H1 (cell line): ENCODE measurements around the gene PXK.

ENCODE experiments used
- ATF3 ChIP-seq: IDR thresholded peaks from 2 replicates; pipeline ENCODE4 v1.6.1; 2011; ENCODE audit warnings: low read depth, mild to moderate bottlenecking, low read length; ENCODE audit not compliant: insufficient read depth
- CREB1 ChIP-seq: IDR thresholded peaks from 2 replicates; pipeline ENCODE4 v1.6.1; 2012; ENCODE audit warnings: inconsistent platforms
- CTCF ChIP-seq, 3 experiments: IDR thresholded peaks; 1 replicate in 2 of 3; 2 replicates in 1 of 3; pipeline versions ENCODE4 v1.5.1 to v1.6.1; 2011; ENCODE audit warnings: low read length in 3 of 3, mild to moderate bottlenecking in 3 of 3, inconsistent platforms in 2 of 3, low read depth in 1 of 3, moderate library complexity in 1 of 3; ENCODE audit not compliant: insufficient read depth in 1 of 3; ENCODE audit errors: control extremely low read depth in 1 of 3
- EP300 ChIP-seq, 2 experiments: IDR thresholded peaks; 1 replicate in 1 of 2; 2 replicates in 1 of 2; pipeline ENCODE4 v1.6.1; 2011 to 2012; ENCODE audit warnings: low read depth in 2 of 2, low read length in 2 of 2, mild to moderate bottlenecking in 2 of 2, borderline replicate concordance in 1 of 2, inconsistent platforms in 1 of 2, moderate library complexity in 1 of 2
- EZH2 ChIP-seq: fragments of 200-600 bp; sonication (generic); IDR thresholded peaks from 2 replicates; pipeline ENCODE4 v1.7.1; 2012; ENCODE audit warnings: low read depth, mild to moderate bottlenecking, moderate library complexity, low read length, inconsistent platforms; ENCODE audit not compliant: severe bottlenecking
- JUN ChIP-seq: IDR thresholded peaks from 2 replicates; pipeline ENCODE4 v1.6.1; 2011; ENCODE audit warnings: low read depth, mild to moderate bottlenecking, improper control_type of control experiment, low read length
- MAFK ChIP-seq: IDR thresholded peaks from 2 replicates; pipeline ENCODE4 v1.6.1; 2012; ENCODE audit warnings: low read depth, mild to moderate bottlenecking, improper control_type of control experiment, low read length
- POLR2A ChIP-seq, 2 experiments: IDR thresholded peaks; 1 replicate in 1 of 2; 2 replicates in 1 of 2; pipeline ENCODE4 v1.6.1; 2011; ENCODE audit warnings: low read depth in 2 of 2, low read length in 2 of 2, mild to moderate bottlenecking in 2 of 2; ENCODE audit errors: control extremely low read depth in 1 of 2
- POLR2AphosphoS5 ChIP-seq: IDR thresholded peaks from 2 replicates; pipeline ENCODE4 v1.6.1; 2011; ENCODE audit warnings: low read depth, low read length
- RXRA ChIP-seq: IDR thresholded peaks from 2 replicates; pipeline ENCODE4 v1.6.1; 2011; ENCODE audit warnings: low read depth, mild to moderate bottlenecking, low read length, moderate library complexity; ENCODE audit not compliant: insufficient read depth
- SRF ChIP-seq: IDR thresholded peaks from 2 replicates; pipeline ENCODE4 v1.6.1; 2011; ENCODE audit warnings: mild to moderate bottlenecking, low read depth, low read length, moderate library complexity
- TAF1 ChIP-seq: IDR thresholded peaks from 2 replicates; pipeline ENCODE4 v1.6.1; 2011; ENCODE audit warnings: mild to moderate bottlenecking, low read depth, low read length
- TEAD4 ChIP-seq: IDR thresholded peaks from 2 replicates; pipeline ENCODE4 v1.6.1; 2012; ENCODE audit warnings: low read depth, low read length, inconsistent platforms, mixed read lengths
- YY1 ChIP-seq: IDR thresholded peaks from 2 replicates; pipeline ENCODE4 v1.6.1; 2011; ENCODE audit warnings: low read depth, mild to moderate bottlenecking, low read length

GRCh38 chr3:58317811-58318210 lies 14.9 kb upstream of the PXK start:
- TF ChIP-seq EP300 (IDR thresholded peaks at IDR 0.05; ENCODE audit: borderline replicate concordance in 1 of 2, low read depth in 2 of 2, low read length in 2 of 2) (no peak), EZH2 (no peak), TAF1 (no peak), CTCF (IDR thresholded peaks at IDR 0.05; ENCODE audit: control extremely low read depth in 1 of 3, insufficient read depth in 1 of 3, low read depth in 1 of 3, low read length in 3 of 3) (no peak), JUN (no peak), YY1 (no peak), POLR2A (IDR thresholded peaks at IDR 0.05; ENCODE audit: control extremely low read depth in 1 of 2, low read depth in 2 of 2, low read length in 2 of 2) (no peak), POLR2AphosphoS5 (no peak), RXRA (no peak), MAFK (no peak), SRF (no peak), ATF3 (no peak), TEAD4 (no peak), CREB1 (no peak)
